ENCODE results near the gene LRRC57.

Gene LRRC57

GRCh38 chr15:42490671-42491538 is 57.7 kb downstream of the LRRC57 start, which contains the start of gene ZNF106:
Gene ZNF106, minus strand, starts transcription at chr15:42491141. Its CDS starts 18,852 bp downstream, at chr15:42472289.
- DNase-seq (ENCODE audit: low read depth), result peak; percentile 89

- DNase-seq (ENCODE audit: low read depth), result no peak
Measured at GRCh38 chr15:42490291-42490670, 58.3 kb downstream of the LRRC57 start.
